Measurements from ENCODE around the gene SPANXN2.

SPANXN2 gene

GRCh38 chrX:143674926-143675325 lies 45.6 kb downstream of the SPANXN2 start:
- no peaks in the 10 kb centered on the region for H3K79me2 ChIP-seq (ENCODE audit: control insufficient read depth, insufficient read depth, low read length, unreplicated experiment)
- no peak overlapping the region for H3K4me3 ChIP-seq (ENCODE audit: low read depth, low read length)
- H3K36me3 ChIP-seq (ENCODE audit: insufficient read depth, low read length): no peaks in the 10 kb centered on the region
- no peak overlapping the region for H3K27ac ChIP-seq (ENCODE audit: low read depth, low read length)
- no peaks in the 10 kb centered on the region for H3K27me3 ChIP-seq (ENCODE audit: insufficient read depth, low read length)
- no peaks in the 10 kb centered on the region for H3K4me1 ChIP-seq (ENCODE audit: control insufficient read depth, insufficient read depth, low read length, unreplicated experiment)
- H2AFZ ChIP-seq (ENCODE audit: low read length, unreplicated experiment): no peak overlapping the region

- H2AFZ ChIP-seq (ENCODE audit: low read length, unreplicated experiment): no peak overlapping the region
- H3K79me2 ChIP-seq (ENCODE audit: control insufficient read depth, insufficient read depth, low read length, unreplicated experiment): no peaks in the 10 kb centered on the region
- H3K27ac ChIP-seq (ENCODE audit: low read depth, low read length): no peak overlapping the region
- no peaks in the 10 kb centered on the region for H3K4me1 ChIP-seq (ENCODE audit: control insufficient read depth, insufficient read depth, low read length, unreplicated experiment)
- H3K36me3 ChIP-seq (ENCODE audit: insufficient read depth, low read length): no peaks in the 10 kb centered on the region
- no peaks in the 10 kb centered on the region for H3K27me3 ChIP-seq (ENCODE audit: insufficient read depth, low read length)
- no peak overlapping the region for H3K4me3 ChIP-seq (ENCODE audit: low read depth, low read length)
Observed at GRCh38 chrX:143669395-143669794, 51.2 kb downstream of the SPANXN2 start.

- Histone ChIP-seq H3K79me2 (ENCODE audit: control insufficient read depth, insufficient read depth, low read length, unreplicated experiment) (no peaks in the 10 kb centered on the region), H3K4me1 (ENCODE audit: control insufficient read depth, insufficient read depth, low read length, unreplicated experiment) (no peaks in the 10 kb centered on the region), H3K36me3 (ENCODE audit: insufficient read depth, low read length) (no peaks in the 10 kb centered on the region), H3K4me3 (ENCODE audit: low read depth, low read length) (no peak overlapping the region), H2AFZ (ENCODE audit: low read length, unreplicated experiment) (no peak overlapping the region), H3K27me3 (ENCODE audit: insufficient read depth, low read length) (no peaks in the 10 kb centered on the region), H3K27ac (ENCODE audit: low read depth, low read length) (no peak overlapping the region)
Observed at GRCh38 chrX:143664302-143664701, 56.2 kb downstream of the SPANXN2 start.

DNA sequence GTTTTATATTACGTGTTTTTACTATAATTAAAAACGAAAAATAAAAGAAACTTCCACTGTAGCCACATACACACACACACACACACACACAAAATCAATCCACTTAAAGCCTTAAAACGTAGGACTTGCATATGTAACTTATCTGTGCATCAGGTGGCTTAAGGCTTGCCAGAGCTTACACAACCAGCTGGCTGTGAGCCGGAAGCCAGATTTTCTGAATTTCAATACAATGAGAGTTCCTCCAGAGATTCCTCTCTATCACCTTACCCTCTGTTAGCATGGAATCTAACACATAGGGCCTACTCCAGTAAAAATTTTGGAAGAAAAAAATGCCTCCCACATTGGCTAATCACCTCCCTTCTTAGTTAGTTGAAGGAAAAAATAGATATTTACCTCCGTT lies 56.8 kb downstream of the SPANXN2 start:
- no peaks in the 10 kb centered on the region for H3K4me1 ChIP-seq (ENCODE audit: control insufficient read depth, insufficient read depth, low read length, unreplicated experiment)
- no peak overlapping the region for H2AFZ ChIP-seq (ENCODE audit: low read length, unreplicated experiment)
- H3K27me3 ChIP-seq (ENCODE audit: insufficient read depth, low read length): no peaks in the 10 kb centered on the region
- H3K27ac ChIP-seq (ENCODE audit: low read depth, low read length): no peak overlapping the region
- H3K4me3 ChIP-seq (ENCODE audit: low read depth, low read length): no peak overlapping the region
- H3K79me2 ChIP-seq (ENCODE audit: control insufficient read depth, insufficient read depth, low read length, unreplicated experiment): no peaks in the 10 kb centered on the region
- no peaks in the 10 kb centered on the region for H3K36me3 ChIP-seq (ENCODE audit: insufficient read depth, low read length)

All from ACC112 (cell line).